ENCODE results near the gene HRH2.

HRH2 gene

GRCh38 chr5:175735701-175736100 lies 77.8 kb downstream of the HRH2 start:
- DNase-seq = no peak
- Mint-ChIP-seq H3K27me3 (peaks cover 47% of the 10 kb centered on the region), H3K4me1 (ENCODE audit: low read depth) (no peaks in the 10 kb centered on the region), H3K4me3 (no peak overlapping the region), H3K27ac (no peak overlapping the region), H3K36me3 (ENCODE audit: low read depth) (no peaks in the 10 kb centered on the region), H3K9me3 (no peaks in the 10 kb centered on the region)

GRCh38 chr5:175736652-175737051 lies 78.8 kb downstream of the HRH2 start:
- no peaks in the 10 kb centered on the region for H3K4me1 Mint-ChIP-seq (ENCODE audit: low read depth)
- H3K27ac Mint-ChIP-seq = no peak overlapping the region
- H3K27me3 Mint-ChIP-seq = peaks cover 53% of the 10 kb centered on the region
- no peak overlapping the region for H3K4me3 Mint-ChIP-seq
- no peak for DNase-seq
- no peaks in the 10 kb centered on the region for H3K36me3 Mint-ChIP-seq (ENCODE audit: low read depth)
- no peaks in the 10 kb centered on the region for H3K9me3 Mint-ChIP-seq

- peaks cover 60% of the 10 kb centered on the region for H3K27me3 Mint-ChIP-seq
- H3K27ac Mint-ChIP-seq = no peak overlapping the region
- no peaks in the 10 kb centered on the region for H3K9me3 Mint-ChIP-seq
- no peak overlapping the region for H3K4me3 Mint-ChIP-seq
- no peaks in the 10 kb centered on the region for H3K36me3 Mint-ChIP-seq (ENCODE audit: low read depth)
- DNase-seq = no peak
- H3K4me1 Mint-ChIP-seq (ENCODE audit: low read depth) = no peaks in the 10 kb centered on the region
Observed at GRCh38 chr5:175737481-175737880, 79.6 kb downstream of the HRH2 start.

- Mint-ChIP-seq H3K36me3 (ENCODE audit: low read depth) (no peaks in the 10 kb centered on the region), H3K9me3 (no peaks in the 10 kb centered on the region), H3K27ac (no peak overlapping the region), H3K27me3 (peaks cover 61% of the 10 kb centered on the region), H3K4me3 (no peak overlapping the region), H3K4me1 (ENCODE audit: low read depth) (no peaks in the 10 kb centered on the region)
- DNase-seq = no peak
Observed at GRCh38 chr5:175738126-175738525, 80.3 kb downstream of the HRH2 start.

DNA sequence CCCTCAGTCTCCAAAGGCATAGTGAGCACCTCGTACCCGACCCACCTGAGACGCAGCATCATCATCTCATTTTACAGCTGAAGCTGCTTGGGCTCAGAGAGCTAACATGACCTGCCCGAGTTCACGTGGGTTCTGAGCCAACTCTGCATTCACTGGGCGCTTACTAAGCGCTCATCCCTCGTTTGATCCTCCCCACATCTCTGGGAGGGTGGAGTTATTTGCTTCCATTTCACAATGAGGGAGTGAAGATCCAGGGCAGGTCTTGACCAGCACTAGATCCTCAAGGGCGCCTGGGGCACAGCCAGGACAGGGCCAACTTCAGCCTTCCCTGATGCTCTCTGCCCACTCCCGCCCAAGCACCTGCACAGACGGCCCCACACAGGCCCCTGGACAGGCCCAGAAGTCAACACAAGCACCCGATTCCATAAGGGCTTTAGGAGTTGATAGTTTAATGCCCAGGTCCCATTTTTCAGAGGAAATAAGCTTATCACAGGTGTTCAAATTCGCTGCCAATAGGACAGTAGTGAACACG lies 80.8 kb downstream of the HRH2 start:
- Mint-ChIP-seq H3K27ac (no peak overlapping the region), H3K36me3 (ENCODE audit: low read depth) (no peaks in the 10 kb centered on the region), H3K4me3 (no peak overlapping the region), H3K9me3 (no peaks in the 10 kb centered on the region), H3K27me3 (peaks cover 61% of the 10 kb centered on the region), H3K4me1 (ENCODE audit: low read depth) (no peaks in the 10 kb centered on the region)
- no peak for DNase-seq

GRCh38 chr5:175740014-175740413 lies 82.1 kb downstream of the HRH2 start:
- H3K4me1 Mint-ChIP-seq (ENCODE audit: low read depth) = no peaks in the 10 kb centered on the region
- H3K36me3 Mint-ChIP-seq (ENCODE audit: low read depth) = no peaks in the 10 kb centered on the region
- H3K4me3 Mint-ChIP-seq = no peak overlapping the region
- H3K27ac Mint-ChIP-seq = no peak overlapping the region
- no peak for DNase-seq
- peaks cover 70% of the 10 kb centered on the region for H3K27me3 Mint-ChIP-seq
- H3K9me3 Mint-ChIP-seq = no peaks in the 10 kb centered on the region

DNA sequence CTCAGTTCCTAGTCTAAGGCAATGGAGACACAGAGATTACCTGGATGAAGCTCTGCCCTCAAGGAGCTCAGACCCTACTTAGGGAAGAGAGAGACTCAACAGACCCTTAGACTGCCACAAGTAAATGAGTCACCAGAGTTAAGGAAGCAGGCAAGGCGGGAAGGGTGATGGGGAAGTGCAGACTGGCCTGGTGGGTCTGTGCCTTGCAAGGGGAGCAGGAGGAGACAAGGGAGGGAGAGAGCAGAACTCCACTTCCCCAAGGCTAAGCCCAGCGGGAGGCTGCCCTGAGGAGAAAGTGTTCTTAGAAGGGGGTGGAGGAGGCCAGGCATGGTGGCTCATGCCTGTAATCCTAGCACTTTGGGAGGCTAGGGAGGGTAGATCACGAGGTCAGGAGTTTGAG lies 83.7 kb downstream of the HRH2 start:
- H3K36me3 Mint-ChIP-seq (ENCODE audit: low read depth) = no peaks in the 10 kb centered on the region
- no peaks in the 10 kb centered on the region for H3K9me3 Mint-ChIP-seq
- H3K27ac Mint-ChIP-seq = no peak overlapping the region
- no peaks in the 10 kb centered on the region for H3K4me1 Mint-ChIP-seq (ENCODE audit: low read depth)
- H3K4me3 Mint-ChIP-seq = no peak overlapping the region
- H3K27me3 Mint-ChIP-seq = peaks cover 65% of the 10 kb centered on the region
- DNase-seq = no peak

DNA sequence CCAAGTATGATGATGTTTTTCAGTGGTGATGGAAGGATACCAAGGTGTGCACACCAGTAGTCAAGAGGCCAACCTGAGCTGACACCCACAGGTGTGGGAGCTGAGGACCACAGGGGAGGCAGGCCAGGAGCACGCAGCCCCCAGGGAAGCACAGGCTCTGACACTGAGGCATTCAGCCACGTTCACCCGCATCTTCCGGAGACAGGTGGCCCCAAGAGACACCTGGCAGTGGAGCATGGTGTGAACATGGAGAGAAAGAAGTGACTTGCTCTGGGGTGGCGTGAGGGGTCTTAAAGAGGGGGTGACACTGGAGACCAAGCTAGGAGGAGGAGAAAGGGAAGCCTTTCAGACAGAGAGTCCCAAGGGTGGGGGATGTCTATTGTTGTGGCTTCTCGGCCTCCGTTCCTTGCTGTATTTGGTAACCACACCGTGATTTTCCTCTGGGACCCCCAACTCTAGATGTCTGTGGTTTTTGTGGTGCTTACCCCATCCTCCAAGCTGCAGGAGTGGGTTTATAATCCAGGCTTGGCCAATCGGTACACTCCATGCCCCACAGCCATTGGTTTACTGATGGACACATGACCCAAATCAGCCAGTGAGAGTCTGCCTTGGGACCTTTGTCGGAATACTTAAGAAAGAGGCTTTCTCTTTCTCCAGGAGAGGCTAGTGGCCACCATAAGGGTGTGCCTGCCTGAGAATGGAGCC lies 84.6 kb downstream of the HRH2 start:
- peaks cover 67% of the 10 kb centered on the region for H3K27me3 Mint-ChIP-seq
- DNase-seq = no peak
- H3K9me3 Mint-ChIP-seq = no peaks in the 10 kb centered on the region
- H3K4me3 Mint-ChIP-seq = no peak overlapping the region
- H3K4me1 Mint-ChIP-seq (ENCODE audit: low read depth) = peaks cover 6% of the 10 kb centered on the region
- H3K27ac Mint-ChIP-seq = no peak overlapping the region
- no peaks in the 10 kb centered on the region for H3K36me3 Mint-ChIP-seq (ENCODE audit: low read depth)

DNA sequence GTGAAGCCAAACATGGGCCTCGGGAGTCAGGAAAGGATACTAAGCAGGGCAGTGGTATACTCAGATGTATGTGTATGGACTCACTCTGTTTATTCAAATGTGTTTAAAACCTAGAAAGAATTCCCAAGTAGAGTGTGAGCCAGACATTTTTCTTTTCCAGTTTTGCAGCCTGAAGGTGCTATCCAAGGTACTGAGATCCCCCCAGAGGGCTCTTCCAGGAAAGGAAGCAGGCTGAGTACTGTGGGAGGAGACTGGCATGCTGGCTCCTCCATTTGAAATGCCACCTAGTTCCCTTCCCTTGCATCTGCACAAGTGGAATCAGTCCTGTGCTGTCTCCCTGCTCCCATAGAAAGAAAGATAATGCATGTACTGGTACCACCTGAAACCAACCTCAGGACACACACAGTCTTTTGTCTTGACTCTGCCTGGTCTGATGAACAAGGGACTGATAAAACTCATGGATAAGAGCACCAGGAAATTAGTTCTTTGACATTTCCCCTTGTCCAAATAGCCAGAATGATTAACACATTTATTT lies 85.9 kb downstream of the HRH2 start:
- H3K9me3 Mint-ChIP-seq = no peaks in the 10 kb centered on the region
- H3K36me3 Mint-ChIP-seq (ENCODE audit: low read depth) = no peaks in the 10 kb centered on the region
- H3K4me1 Mint-ChIP-seq (ENCODE audit: low read depth) = peaks cover 6% of the 10 kb centered on the region
- H3K27ac Mint-ChIP-seq = no peak overlapping the region
- peaks cover 59% of the 10 kb centered on the region for H3K27me3 Mint-ChIP-seq
- no peak overlapping the region for H3K4me3 Mint-ChIP-seq
- no peak for DNase-seq

GRCh38 chr5:175745210-175745609 lies 87.3 kb downstream of the HRH2 start:
- H3K27me3 Mint-ChIP-seq = peaks cover 60% of the 10 kb centered on the region
- H3K9me3 Mint-ChIP-seq = no peaks in the 10 kb centered on the region
- no peak for DNase-seq
- H3K27ac Mint-ChIP-seq = no peak overlapping the region
- H3K4me3 Mint-ChIP-seq = no peak overlapping the region
- H3K4me1 Mint-ChIP-seq (ENCODE audit: low read depth) = peaks cover 6% of the 10 kb centered on the region
- H3K36me3 Mint-ChIP-seq (ENCODE audit: low read depth) = no peaks in the 10 kb centered on the region

- Mint-ChIP-seq H3K36me3 (ENCODE audit: low read depth) (no peaks in the 10 kb centered on the region), H3K4me1 (ENCODE audit: low read depth) (peaks cover 6% of the 10 kb centered on the region), H3K27me3 (peaks cover 57% of the 10 kb centered on the region), H3K27ac (no peak overlapping the region), H3K4me3 (no peak overlapping the region), H3K9me3 (no peaks in the 10 kb centered on the region)
- DNase-seq = no peak
Observed at GRCh38 chr5:175746851-175747250, 89.0 kb downstream of the HRH2 start.

DNA sequence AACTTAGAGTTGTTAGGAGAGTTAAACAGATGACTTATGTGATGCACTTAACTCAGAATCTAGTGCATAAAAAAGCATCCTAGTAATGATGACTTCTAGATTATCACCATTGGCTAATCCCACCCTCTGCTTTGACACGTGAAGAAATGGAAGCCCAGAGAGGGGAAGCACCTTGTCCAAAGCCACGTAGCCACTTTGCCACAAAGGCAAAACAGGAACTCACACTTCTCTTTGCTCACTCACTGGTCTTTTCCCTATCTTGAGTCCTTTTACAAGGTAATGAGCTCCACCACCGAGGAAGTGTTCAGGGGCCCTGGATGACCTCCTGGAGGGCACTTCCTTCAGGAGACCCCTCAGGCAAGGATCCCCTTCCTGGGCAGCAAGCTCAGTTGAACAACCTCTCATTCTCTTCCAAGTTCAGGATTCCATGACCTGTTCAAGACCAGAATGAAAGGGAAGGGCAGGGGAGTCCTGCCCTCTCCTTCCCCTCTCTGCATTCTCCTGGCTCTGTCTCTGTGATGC lies 89.7 kb downstream of the HRH2 start:
- Mint-ChIP-seq H3K27me3 (peaks cover 58% of the 10 kb centered on the region), H3K9me3 (no peaks in the 10 kb centered on the region), H3K36me3 (ENCODE audit: low read depth) (no peaks in the 10 kb centered on the region), H3K4me3 (no peak overlapping the region), H3K27ac (no peak overlapping the region), H3K4me1 (ENCODE audit: low read depth) (peaks cover 6% of the 10 kb centered on the region)
- DNase-seq = no peak

- H3K27ac Mint-ChIP-seq = no peak overlapping the region
- no peak overlapping the region for H3K4me3 Mint-ChIP-seq
- no peaks in the 10 kb centered on the region for H3K9me3 Mint-ChIP-seq
- peaks cover 57% of the 10 kb centered on the region for H3K27me3 Mint-ChIP-seq
- no peak for DNase-seq
- H3K4me1 Mint-ChIP-seq (ENCODE audit: low read depth) = peaks cover 6% of the 10 kb centered on the region
- no peaks in the 10 kb centered on the region for H3K36me3 Mint-ChIP-seq (ENCODE audit: low read depth)
Observed at GRCh38 chr5:175748650-175749049, 90.8 kb downstream of the HRH2 start.

DNA sequence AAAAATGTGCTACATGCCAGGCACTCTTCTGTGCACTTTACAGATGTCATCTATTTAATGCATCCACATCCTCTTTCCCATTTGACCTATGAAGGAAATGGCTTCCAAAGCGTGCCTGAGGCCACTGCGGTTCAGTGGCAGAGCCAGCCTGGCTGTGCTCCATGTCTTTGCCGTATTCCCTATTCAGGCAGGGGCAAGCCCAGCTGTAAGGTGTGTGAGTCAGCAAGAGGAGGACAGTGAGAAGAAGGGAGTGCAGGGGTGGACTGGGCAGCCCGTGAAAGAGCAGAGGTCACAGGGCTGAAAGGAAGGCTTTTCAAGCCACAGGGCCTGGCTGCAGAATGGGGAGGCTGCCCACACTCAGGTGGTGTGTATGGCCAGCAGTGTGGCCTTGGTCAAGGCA lies 91.7 kb downstream of the HRH2 start:
- Mint-ChIP-seq H3K4me3 (no peak overlapping the region), H3K27ac (no peak overlapping the region), H3K36me3 (ENCODE audit: low read depth) (no peaks in the 10 kb centered on the region), H3K9me3 (no peaks in the 10 kb centered on the region), H3K27me3 (peaks cover 57% of the 10 kb centered on the region), H3K4me1 (ENCODE audit: low read depth) (peaks cover 6% of the 10 kb centered on the region)
- DNase-seq = no peak

- Mint-ChIP-seq H3K27me3 (peaks cover 66% of the 10 kb centered on the region), H3K9me3 (no peaks in the 10 kb centered on the region), H3K4me3 (no peak overlapping the region), H3K4me1 (ENCODE audit: low read depth) (peaks cover 10% of the 10 kb centered on the region), H3K27ac (no peak overlapping the region), H3K36me3 (ENCODE audit: low read depth) (no peaks in the 10 kb centered on the region)
- DNase-seq = no peak
Observed at GRCh38 chr5:175750511-175750931, 92.7 kb downstream of the HRH2 start.

Measured in activated T-cell treated with anti-CD3 and anti-CD28 coated beads, Interleukin-2, amount 50 U/mL, for 24 hours (primary cell).